Heart right ventricle (tissue), 16 donors: ENCODE data around the gene ITSN1. TPM values are rescaled to one million over a fixed set of nuclear protein-coding genes. Genes with fewer than 3 reads are reported as not detected.
A peak's percentile ranks its signal among the peaks of the same experiment; 100 is the strongest.

Source experiments
- ATAC-seq, 8 donors: fragments of 200-7000 bp; cut with Tn5 transposase; one replicate each; pipeline ENCODE4 v1.9.1; 2020; ENCODE audit warnings: mild to moderate bottlenecking in 8 of 8, moderate library complexity in 8 of 8, moderate number of reproducible peaks in 1 of 8
- DNase-seq, 2 donors: peaks; one replicate each; pipeline ENCODE4 v3.0.0-alpha.2; 2020
- H3K27ac ChIP-seq, 10 donors: fragments of 200-600 bp; sonication (generic) in 2 of 10; one replicate each; pipeline versions ENCODE4 v1.5.0 to v1.8.0; 2020 to 2022; ENCODE audit warnings: mild to moderate bottlenecking in 3 of 10
- H3K27me3 ChIP-seq, 7 donors: fragments of 200-600 bp; one replicate each; pipeline ENCODE4 v1.8.0; 2021 to 2022; ENCODE audit warnings: mild to moderate bottlenecking in 2 of 7
- H3K36me3 ChIP-seq, 9 donors: fragments of 200-600 bp; sonication (generic) in 1 of 9; one replicate each; pipeline versions ENCODE4 v1.5.0 to v1.8.0; 2020 to 2022; ENCODE audit warnings: mild to moderate bottlenecking in 2 of 9
- H3K4me1 ChIP-seq, 9 donors: fragments of 200-600 bp; sonication (generic) in 1 of 9; one replicate each; pipeline versions ENCODE4 v1.5.0 to v1.8.0; 2020 to 2022; ENCODE audit warnings: mild to moderate bottlenecking in 4 of 9
- H3K4me3 ChIP-seq, 10 donors: fragments of 200-600 bp; sonication (generic) in 2 of 10; one replicate each; pipeline versions ENCODE4 v1.5.0 to v1.8.0; 2020 to 2022; ENCODE audit warnings: mild to moderate bottlenecking in 7 of 10, moderate library complexity in 2 of 10
- H3K9me3 ChIP-seq, 11 donors: fragments of 200-600 bp in 10 of 11; sonication (generic) in 2 of 11; one replicate each; pipeline versions ENCODE4 v1.5.0 to v1.8.0; 2013 to 2022; ENCODE audit warnings: mild to moderate bottlenecking in 2 of 11, control low read depth in 1 of 11, moderate library complexity in 1 of 11
- WGBS, 2 donors: extraction: QIAGEN DNeasy Blood & Tissue Kit; methylation state at CpG; one replicate each; pipeline ENCODE4 v1.1.7; 2013; ENCODE audit warnings: inconsistent platforms in 1 of 2; 5-methylcytosine and 5-hydroxymethylcytosine counted together
- intact Hi-C, 10 donors: fragments of 100-400 bp; cut with DNase I; formaldehyde crosslinking; loops; one replicate each; pipeline versions ENCODE4 v1.11.1 to v1.14.2; 2022
- polyA plus RNA-seq, 2 donors: library from polyadenylated mRNA; stranded (reverse); fragments of 200-250 nt; gene quantifications; one replicate each; pipeline ENCODE4 v1.2.3, GENCODE V29; 2013
- total RNA-seq, 10 donors: library from RNA; stranded (reverse); fragmentation: NEBNext Ultra II Directional in 3 of 10; extraction: Animal tissue kit (Norgen Biotek cat#: 25700) in 3 of 10; gene quantifications; one replicate each; pipeline versions ENCODE4 v1.2.1 to v1.2.4, GENCODE V29; 2021 to 2023
- TF ChIP-seq, protein P1 (sequence below), 9 donors: fragments of 200-600 bp; sonication (generic) in 2 of 9; IDR thresholded peaks; one replicate each; pipeline versions ENCODE4 v1.5.0 to v1.8.0; 2021 to 2022; ENCODE audit warnings: antibody characterized with exemption in 9 of 9, mild to moderate bottlenecking in 5 of 9, moderate library complexity in 1 of 9
- donor health status: Arrhythmogenic right ventricular cardiomyopathy.
- donor health status: ischemic (EF 13 %, LVEDD 7.1; RV severe dilation, severe dysfunction).
- donor health status: healthy with polysubstance abuse.
- donor health status: DM: no; HTN: yes; CAD: no.
- donor health status: DM: no; HTN: no; CAD: no.
- donor health status: ischemic (EF 25% LVEDD 6.9; RV normal size, moderate dysfunction).
- donor health status: ischemic (EF 25% LVEDD 5.7; RV mildly dilated, moderate dysfunction).
- donor health status: healthy.
- donor health status: DM: yes; HTN: yes; CAD: no.
- donor health status: Ischemic cardiomyopathy.
- donor health status: ischemic (EF 35%, LVEDD 5.7; RV mildly dilated, moderate dysfunction).
- donor health status: nonischemic (EF 11% LVEDD 7.7; RV severe dilation, severe dysfunction).
- donor health status: DM: yes; HTN: yes; CAD: no.
- donor health status: PGD.
- donor health status: ischemic (EF 29% LVEDD 5.4; RV normal size, mild dysfunction).
- donor health status: nonischemic (EF 23%, LVEDD 6.1; RV moderate dilation, normal function).

The ITSN1 gene
- total and polyA plus RNA-seq, 12 donors, result 14.6 to 47.3 (median 32.3) TPM

DNA sequence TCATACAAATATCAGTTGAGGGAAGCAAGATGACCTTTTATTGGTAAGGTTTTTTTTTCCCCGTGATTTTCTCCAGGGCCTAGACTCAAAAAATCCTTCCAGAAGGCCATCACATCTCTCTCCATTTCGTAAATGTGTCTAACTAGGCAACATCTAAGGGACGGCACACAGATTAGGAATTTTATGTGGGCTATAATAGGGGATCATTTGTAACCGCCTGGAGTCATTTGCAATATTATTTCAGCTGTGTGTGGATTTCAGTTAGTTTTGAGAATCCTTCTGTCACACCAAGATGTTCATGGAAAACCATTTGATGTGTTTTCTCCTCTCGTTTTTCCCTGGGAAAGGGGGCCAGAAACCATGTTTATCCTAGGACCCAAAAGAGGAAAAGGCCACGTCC, 210.2 kb downstream of the ITSN1 start:
- intact Hi-C loops, result no loop called here
- ATAC-seq (no peak), DNase-seq (no peak)
- Histone ChIP-seq H3K36me3 (no peaks in the 10 kb centered on the region), H3K4me1 (peaks cover 0 to 10% (median 0%) of the 10 kb centered on the region in 9 donors), H3K9me3 (no peaks in the 10 kb centered on the region), H3K27me3 (no peaks in the 10 kb centered on the region), H3K27ac (peak overlapping the region in 2 of 10 donors; percentile 6 to 9), H3K4me3 (no peak overlapping the region)
- 81 to 87% methylated on average over 6 of the region's 6 CpGs for WGBS, 2 donors
- TF ChIP-seq, protein P1, sequence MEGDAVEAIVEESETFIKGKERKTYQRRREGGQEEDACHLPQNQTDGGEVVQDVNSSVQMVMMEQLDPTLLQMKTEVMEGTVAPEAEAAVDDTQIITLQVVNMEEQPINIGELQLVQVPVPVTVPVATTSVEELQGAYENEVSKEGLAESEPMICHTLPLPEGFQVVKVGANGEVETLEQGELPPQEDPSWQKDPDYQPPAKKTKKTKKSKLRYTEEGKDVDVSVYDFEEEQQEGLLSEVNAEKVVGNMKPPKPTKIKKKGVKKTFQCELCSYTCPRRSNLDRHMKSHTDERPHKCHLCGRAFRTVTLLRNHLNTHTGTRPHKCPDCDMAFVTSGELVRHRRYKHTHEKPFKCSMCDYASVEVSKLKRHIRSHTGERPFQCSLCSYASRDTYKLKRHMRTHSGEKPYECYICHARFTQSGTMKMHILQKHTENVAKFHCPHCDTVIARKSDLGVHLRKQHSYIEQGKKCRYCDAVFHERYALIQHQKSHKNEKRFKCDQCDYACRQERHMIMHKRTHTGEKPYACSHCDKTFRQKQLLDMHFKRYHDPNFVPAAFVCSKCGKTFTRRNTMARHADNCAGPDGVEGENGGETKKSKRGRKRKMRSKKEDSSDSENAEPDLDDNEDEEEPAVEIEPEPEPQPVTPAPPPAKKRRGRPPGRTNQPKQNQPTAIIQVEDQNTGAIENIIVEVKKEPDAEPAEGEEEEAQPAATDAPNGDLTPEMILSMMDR (IDR thresholded peaks at IDR 0.05), result no peak

DNA sequence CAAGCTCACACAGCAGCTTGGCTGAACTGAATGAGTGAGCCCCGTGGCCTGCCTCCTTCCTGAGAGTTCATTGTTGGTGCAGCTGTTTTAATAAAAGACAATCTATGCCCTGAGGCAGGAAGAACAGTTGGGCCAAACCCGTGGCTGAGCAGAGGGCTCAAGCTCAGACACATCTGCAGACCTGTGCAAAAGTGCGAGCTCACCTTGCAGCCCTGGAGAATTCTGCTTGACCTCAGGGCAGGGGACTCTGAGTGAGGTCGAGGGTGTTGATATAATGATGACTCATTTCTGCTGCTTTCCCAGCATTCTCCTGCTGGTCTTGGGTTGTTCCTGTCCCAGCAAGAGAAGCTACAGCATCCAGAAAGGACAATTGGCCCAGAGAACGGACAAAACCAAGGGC, 212.3 kb downstream of the ITSN1 start:
- Histone ChIP-seq H3K27me3 (no peaks in the 10 kb centered on the region), H3K4me1 (peaks cover 0 to 10% (median 0%) of the 10 kb centered on the region in 9 donors), H3K36me3 (no peaks in the 10 kb centered on the region), H3K4me3 (no peak overlapping the region), H3K27ac (peak overlapping the region in 1 of 10 donors; percentile 23), H3K9me3 (no peaks in the 10 kb centered on the region)
- DNase-seq (no peak), ATAC-seq (peak in 3 of 8 donors; percentile 8 to 23 (median 15))
- TF ChIP-seq, protein P1 (IDR thresholded peaks at IDR 0.05), result no peak
- intact Hi-C loops, result no loop called here
- 50 to 57% methylated on average over 5 of the region's 5 CpGs for WGBS, 2 donors

DNA sequence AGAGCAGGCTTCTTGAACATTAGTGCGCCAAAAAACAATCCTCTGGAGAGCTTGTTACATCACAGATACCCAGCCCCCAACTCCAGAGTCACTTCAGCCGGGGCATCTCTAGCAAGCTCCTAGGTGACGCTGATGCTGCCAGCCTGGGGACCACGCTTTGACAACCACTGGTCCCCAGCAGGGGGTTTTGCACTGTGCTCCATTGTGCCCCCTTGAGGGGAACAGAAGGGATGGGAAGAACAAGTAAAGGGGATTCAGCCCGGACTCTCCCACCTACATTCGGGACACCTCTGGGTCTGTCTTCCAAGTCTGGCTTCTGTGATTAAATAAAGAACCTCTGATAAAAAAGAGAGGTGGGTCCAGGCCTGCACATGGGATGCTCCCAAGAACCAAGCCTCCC, 212.9 kb downstream of the ITSN1 start:
- intact Hi-C loops, result no loop called here
- DNase-seq (no peak), ATAC-seq (no peak)
- TF ChIP-seq, protein P1 (IDR thresholded peaks at IDR 0.05), result peak in 1 of 9 donors; percentile 22
- Histone ChIP-seq H3K9me3 (no peaks in the 10 kb centered on the region), H3K4me1 (peaks cover 0 to 10% (median 0%) of the 10 kb centered on the region in 9 donors), H3K36me3 (no peaks in the 10 kb centered on the region), H3K4me3 (no peak overlapping the region), H3K27ac (no peak overlapping the region), H3K27me3 (no peaks in the 10 kb centered on the region)
- 87 to 89% methylated on average over 6 of the region's 6 CpGs for WGBS, 2 donors

DNA sequence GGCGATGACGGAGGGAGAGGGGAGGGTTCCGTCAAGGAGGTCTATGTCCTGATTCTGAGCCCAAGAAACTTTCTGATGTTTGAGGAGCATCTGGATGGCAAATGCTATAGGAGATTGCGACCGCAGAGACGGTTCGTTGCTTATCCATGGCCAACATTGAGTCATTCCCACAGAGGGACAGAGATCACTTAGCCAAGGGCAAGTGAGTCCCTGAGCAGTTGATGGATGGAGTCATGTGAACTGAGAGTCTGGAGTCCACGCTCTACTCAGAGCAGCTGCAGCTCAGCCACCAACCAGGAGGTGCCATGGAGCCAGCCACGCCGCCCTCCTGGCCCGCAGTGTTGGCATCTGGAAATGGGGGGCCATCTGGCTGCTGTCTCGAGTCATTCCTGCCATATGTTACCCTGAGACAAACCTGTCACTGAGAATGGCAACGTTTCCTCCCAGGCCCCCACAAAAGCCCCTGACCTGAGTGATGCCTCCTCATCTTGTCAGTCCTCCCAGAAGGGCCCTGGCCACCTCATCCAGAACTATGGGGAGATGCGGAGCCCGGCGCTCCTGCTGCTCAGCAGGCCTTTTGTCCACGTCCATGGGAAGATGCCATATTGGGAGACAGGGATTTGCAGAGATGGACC, 214.7 kb downstream of the ITSN1 start:
- H3K36me3 ChIP-seq, result no peaks in the 10 kb centered on the region
- 92 to 94% methylated on average over 17 of the region's 17 CpGs for WGBS, 2 donors
- ATAC-seq (no peak), DNase-seq (no peak)
- intact Hi-C loops, result no loop called here
- H3K27me3 ChIP-seq, result no peaks in the 10 kb centered on the region
- no peak overlapping the region for H3K27ac ChIP-seq
- no peaks in the 10 kb centered on the region for H3K9me3 ChIP-seq
- no peak overlapping the region for H3K4me3 ChIP-seq
- peaks cover 0 to 10% (median 0%) of the 10 kb centered on the region in 9 donors for H3K4me1 ChIP-seq
- TF ChIP-seq, protein P1 (IDR thresholded peaks at IDR 0.05), result no peak
